ENCODE measurements around the gene SLC25A5.
A peak's percentile ranks its signal among the peaks of the same experiment; 100 is the strongest.
"Not testable (repeated sequence)": the region's sequence is repeated elsewhere in the genome, so short reads cannot be mapped to it uniquely, and the experiment has no call there.

The SLC25A5 gene

DNA sequence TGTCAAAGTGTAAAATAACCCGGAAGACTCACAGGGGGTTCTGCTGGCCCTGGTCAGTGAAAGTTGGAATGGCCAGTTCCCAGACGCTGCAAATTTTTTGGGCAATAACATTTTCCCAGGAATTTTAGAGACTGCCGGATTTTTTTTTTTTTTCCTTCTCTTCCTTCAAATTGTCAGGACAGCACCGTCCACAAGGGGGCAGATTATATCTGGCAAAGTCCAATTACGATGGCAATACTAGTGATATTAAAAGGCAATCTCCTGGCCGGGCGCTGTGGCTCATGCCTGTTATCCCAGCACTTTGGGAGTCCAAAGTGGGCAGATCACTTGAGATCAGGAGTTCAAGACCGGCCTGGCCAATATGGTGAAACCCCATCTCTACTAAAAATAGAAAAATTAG, 20.5 kb downstream of the SLC25A5 start:
- H3K27ac Mint-ChIP-seq, result no peak overlapping the region
- H3K36me3 Mint-ChIP-seq (ENCODE audit: low read depth), result no peaks in the 10 kb centered on the region
- H3K4me1 Mint-ChIP-seq (ENCODE audit: low read depth), result peaks cover 2% of the 10 kb centered on the region
- no peaks in the 10 kb centered on the region for H3K27me3 Mint-ChIP-seq (ENCODE audit: low read depth)
- H3K9me3 Mint-ChIP-seq, result no peaks in the 10 kb centered on the region
- H3K4me3 Mint-ChIP-seq, result no peak overlapping the region

DNA sequence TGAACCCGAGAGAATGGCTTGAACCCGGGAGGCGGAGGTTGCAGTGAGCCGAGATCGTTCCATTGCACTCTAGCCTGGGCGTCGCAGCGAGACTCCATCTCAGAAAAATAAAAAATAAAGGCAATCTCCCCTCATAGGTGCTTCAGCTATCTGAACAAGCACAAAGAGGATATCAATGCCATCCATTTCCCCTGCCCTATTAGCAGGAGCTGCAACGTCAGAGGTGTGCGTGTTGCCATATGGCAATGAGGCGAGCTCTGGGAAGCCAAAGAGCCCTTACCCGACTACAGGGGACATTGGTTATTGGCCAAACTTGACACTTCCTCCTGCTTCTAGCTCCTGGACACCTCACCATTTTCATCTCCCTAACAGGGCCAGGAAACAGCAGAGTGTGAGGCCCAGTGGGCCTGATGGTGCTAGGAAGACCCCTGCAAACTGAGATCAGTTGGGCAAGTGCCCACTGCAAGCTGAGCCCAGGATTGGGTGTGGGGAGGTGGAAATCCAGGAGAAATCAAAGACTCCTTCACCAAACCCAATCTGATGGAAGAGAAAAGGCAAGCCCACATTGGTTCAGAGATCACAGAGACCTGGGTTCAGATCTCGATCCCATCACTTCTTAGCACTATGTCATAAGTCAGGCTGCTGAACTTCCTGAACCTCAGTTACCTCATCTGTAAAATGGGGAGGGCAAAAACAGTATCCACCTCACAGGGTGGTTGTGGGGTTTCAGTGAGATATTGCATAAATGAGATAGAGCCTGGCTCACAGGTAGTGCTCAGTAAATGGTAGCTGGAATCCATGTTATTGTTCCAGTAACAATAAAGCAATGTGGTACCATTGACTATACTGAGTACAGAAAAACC, 21.2 kb downstream of the SLC25A5 start:
- Mint-ChIP-seq H3K9me3 (no peaks in the 10 kb centered on the region), H3K27me3 (ENCODE audit: low read depth) (no peaks in the 10 kb centered on the region), H3K27ac (no peak overlapping the region), H3K4me3 (no peak overlapping the region), H3K36me3 (ENCODE audit: low read depth) (no peaks in the 10 kb centered on the region), H3K4me1 (ENCODE audit: low read depth) (peaks cover 2% of the 10 kb centered on the region)

DNA sequence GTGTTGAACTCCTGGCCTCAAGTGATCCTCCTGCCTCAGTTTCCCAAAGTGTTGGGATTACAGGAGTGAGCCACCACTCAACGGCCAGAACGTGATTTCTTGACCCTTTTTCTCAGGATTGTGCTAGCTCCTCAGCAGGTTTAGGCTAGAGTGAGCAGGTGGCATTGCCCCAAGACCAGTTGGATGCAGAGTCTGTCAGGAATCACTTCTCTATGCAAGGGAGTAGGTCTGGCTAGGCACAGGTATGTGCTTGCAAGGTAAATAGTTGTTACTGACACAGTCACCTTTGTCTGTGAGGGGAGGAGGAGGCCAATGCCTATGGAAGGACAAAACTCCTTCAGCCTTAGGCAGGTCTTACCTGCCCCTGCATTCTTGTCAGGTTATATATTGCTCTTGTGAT, 24.2 kb downstream of the SLC25A5 start:
- Mint-ChIP-seq H3K4me3 (no peak overlapping the region), H3K36me3 (ENCODE audit: low read depth) (no peaks in the 10 kb centered on the region), H3K27ac (no peak overlapping the region), H3K27me3 (ENCODE audit: low read depth) (no peaks in the 10 kb centered on the region), H3K9me3 (no peaks in the 10 kb centered on the region), H3K4me1 (ENCODE audit: low read depth) (peaks cover 9% of the 10 kb centered on the region)

DNA sequence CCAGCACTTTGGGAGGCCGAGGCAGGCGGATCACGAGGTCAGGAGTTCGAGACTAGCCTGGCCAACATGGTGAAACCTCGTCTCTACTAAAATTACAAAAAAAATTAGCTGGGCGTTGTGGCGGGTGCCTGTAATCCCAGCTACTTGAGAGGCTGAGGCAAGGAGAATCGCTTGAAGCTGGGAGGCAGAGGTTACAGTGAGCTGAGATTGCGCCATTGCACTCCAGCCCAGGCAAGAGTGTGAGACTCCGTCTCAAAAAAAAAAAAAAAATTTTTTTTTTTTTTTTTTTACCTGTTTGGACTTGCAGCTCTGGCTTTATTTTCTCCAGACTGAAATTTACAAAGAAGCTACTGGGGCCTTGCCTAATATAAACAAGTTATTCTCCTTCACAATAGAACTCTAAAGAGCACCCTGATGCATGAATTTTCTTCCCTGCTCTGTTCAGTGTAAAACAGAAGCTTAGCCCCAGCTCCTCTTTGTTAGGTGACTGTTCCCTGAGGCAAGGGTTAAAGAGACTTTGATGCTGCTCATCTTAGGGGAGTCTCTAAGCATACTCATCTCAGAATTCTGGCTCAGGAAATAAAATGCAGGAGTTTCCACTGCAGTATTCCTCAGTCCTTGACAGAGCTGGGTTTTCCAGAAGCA, 25.7 kb downstream of the SLC25A5 start:
- H3K27me3 Mint-ChIP-seq (ENCODE audit: low read depth); H3K4me1 Mint-ChIP-seq (ENCODE audit: low read depth); H3K36me3 Mint-ChIP-seq (ENCODE audit: low read depth); H3K27ac Mint-ChIP-seq; H3K9me3 Mint-ChIP-seq; H3K4me3 Mint-ChIP-seq: not testable (repeated sequence)

DNA sequence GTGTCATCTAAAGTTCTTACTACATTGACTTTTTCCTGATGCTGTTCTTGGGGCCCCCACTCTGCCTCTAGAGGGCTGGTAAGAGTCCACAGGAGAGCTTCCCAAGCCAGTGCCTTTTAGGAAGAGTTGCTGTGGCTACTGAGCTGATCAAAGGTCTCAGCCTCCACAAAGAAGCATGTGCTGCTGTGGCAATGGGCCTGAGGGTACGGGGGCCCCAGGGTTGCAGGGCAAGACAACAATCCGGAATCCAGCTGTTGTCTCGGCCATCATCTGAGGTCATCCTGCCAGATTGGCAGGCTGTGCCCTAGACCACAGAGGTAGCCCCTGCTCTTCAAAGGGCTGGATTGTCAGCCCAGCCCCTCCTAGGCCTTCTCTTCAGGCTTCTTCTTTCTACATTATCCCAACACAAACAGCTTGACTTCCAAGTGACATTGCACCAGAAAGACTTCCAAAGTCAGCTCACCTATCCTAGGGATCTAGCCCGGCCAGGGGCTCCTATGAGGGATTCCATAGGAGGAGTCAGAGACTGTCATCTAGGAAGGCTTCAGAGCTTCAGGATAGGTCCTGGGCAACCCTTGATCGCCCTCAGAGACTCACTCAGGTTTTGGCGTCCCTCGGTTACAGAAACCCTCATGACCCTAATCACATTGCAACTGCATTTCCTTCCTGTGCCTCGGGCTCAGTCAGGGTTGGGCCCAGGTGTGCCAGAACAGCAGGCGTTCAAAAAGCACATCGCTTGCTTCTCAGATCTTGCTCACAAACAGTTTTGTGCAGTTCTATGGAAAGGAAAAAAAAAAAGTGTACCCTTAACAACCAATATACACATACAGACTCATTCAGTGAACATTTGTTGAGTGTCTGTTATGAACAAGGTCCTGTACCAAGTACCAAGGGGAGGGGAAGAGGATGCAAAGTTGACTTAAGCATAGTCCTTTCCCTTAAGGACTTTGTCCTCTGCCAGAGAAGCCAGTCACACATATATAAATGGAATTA, 27.8 kb downstream of the SLC25A5 start:
- no peaks in the 10 kb centered on the region for H3K27me3 Mint-ChIP-seq (ENCODE audit: low read depth)
- H3K9me3 Mint-ChIP-seq, result no peaks in the 10 kb centered on the region
- H3K27ac Mint-ChIP-seq, result no peak overlapping the region
- no peaks in the 10 kb centered on the region for H3K36me3 Mint-ChIP-seq (ENCODE audit: low read depth)
- H3K4me3 Mint-ChIP-seq, result no peak overlapping the region
- peaks cover 9% of the 10 kb centered on the region for H3K4me1 Mint-ChIP-seq (ENCODE audit: low read depth)

DNA sequence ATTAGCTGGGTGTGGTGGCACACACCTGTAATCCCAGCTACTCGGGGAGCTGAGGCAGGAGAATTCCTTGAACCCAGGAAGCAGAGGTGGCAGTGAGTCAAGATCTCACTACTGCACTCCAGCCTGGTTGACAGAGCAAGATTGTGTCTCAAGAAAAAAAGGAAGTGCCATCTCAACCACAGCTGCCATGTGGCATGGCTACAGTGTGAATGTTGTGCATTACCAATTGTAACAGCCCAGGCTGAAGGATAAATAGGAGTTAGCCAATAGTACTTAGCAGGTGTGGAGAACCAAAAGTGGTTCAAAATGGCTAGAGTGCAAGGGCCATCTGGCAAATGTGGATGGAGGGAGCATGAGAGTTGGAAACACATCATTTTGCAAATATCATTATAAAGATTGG, 28.9 kb downstream of the SLC25A5 start:
- H3K27ac Mint-ChIP-seq, result no peak overlapping the region
- H3K4me3 Mint-ChIP-seq, result no peak overlapping the region
- H3K9me3 Mint-ChIP-seq, result no peaks in the 10 kb centered on the region
- H3K27me3 Mint-ChIP-seq (ENCODE audit: low read depth), result no peaks in the 10 kb centered on the region
- peaks cover 10% of the 10 kb centered on the region for H3K4me1 Mint-ChIP-seq (ENCODE audit: low read depth)
- H3K36me3 Mint-ChIP-seq (ENCODE audit: low read depth), result no peaks in the 10 kb centered on the region

DNA sequence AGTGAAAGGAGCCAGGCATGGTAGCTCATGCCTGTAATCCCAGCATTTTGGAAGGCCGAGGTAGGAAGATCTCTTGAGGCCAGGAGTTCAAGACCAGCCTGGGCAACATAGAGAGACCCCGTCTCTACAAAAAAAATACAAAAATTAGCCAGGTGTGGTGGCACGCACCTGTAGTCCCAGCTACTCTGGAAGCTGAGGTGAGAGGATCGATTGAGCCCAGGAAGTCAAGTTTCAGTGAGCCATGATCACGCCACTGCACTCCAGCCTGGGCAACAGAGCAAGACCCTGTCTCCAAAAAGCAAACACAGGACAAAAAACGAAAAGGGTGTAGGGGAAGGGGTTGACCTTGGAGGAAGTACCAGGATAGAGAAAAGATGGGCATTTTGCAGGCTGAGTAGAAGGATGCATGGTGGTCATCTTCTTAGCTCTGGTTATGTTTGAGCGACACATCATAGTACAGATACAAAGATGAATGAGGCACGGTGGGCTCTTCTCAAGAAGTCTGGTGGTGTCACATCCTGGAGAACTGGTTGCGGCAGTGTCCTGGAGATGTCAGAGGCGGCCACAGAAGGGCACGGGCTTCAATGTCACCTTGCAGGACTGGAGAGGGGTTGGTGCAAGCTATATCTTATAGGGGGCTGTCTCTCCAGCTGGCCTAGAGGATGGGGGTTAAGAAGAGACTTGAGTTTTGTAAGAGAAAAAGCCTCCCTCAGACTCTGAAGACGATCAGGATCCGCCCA, 32.0 kb downstream of the SLC25A5 start:
- H3K27me3 Mint-ChIP-seq (ENCODE audit: low read depth), result no peaks in the 10 kb centered on the region
- H3K4me3 Mint-ChIP-seq, result no peak overlapping the region
- no peaks in the 10 kb centered on the region for H3K36me3 Mint-ChIP-seq (ENCODE audit: low read depth)
- no peaks in the 10 kb centered on the region for H3K9me3 Mint-ChIP-seq
- no peak overlapping the region for H3K27ac Mint-ChIP-seq
- peaks cover 18% of the 10 kb centered on the region for H3K4me1 Mint-ChIP-seq (ENCODE audit: low read depth)

DNA sequence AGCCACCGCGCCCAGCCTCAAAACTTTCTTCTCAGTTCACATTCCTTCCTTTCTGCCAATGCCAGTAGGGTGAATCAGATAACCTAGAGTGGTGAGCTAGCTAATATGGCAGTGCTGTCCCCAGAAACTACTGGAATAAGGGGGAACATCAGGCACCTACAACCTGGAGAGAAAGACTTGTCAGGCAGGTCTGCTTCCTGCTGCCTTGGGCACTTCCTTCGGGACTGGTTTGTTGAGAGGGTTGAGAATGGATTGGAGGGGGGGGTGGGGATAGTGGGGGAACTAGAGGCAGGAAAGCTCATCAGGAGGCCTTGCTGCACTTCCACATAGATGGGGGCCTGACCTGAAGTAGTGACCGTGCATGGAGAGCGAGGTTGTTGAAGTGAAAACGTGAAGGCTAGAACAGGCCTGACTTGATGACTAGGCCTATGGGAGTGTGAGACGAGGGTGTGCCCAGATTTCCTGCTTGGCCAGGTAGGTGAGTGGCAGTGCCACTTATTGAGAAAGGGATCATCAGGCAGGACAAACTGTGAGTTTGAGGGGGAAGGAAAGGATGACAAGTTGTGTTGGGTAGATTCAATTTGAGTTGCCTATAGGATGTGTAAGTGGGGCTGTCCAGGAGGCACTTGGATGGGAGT, 33.4 kb downstream of the SLC25A5 start:
- Mint-ChIP-seq H3K27me3 (ENCODE audit: low read depth) (no peaks in the 10 kb centered on the region), H3K27ac (no peak overlapping the region), H3K36me3 (ENCODE audit: low read depth) (no peaks in the 10 kb centered on the region), H3K4me3 (no peak overlapping the region), H3K9me3 (no peaks in the 10 kb centered on the region), H3K4me1 (ENCODE audit: low read depth) (peaks cover 11% of the 10 kb centered on the region)

DNA sequence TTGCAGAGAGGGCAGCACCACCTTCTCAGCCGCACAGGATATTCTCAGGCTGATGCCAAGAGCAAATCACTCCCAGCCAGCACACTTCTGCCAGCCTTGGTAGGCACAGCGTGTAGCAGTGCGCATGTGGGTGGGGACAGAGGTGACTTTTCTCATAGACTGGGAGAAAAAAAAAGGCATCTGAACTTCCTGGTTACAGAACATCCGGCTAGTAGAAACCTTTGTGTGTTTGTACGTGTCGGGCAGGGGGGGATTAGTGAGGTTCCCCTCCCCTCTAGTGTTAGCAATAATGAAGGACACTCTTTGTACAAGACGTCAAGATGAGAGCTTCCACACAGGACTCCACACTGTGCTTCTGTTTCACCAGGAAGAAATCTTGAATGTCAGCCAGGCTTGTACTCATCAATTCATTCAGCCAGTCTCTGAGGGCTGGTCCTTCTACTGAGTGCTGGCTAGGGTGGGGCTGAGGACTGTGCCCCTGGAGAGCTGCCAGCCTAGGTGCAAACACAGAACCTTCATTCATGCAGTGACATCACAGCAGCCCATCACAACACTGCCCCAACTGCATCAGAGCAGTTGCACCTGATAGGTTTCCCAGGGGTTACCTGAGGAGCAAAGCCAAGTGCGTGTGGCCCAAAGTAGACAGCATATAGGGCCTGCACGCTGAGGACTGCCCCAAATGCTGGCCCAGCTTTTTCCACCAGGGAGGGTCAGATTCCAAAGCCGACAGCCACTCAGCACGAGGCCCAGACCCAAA, 34.7 kb downstream of the SLC25A5 start:
- peak overlapping the region; percentile 62 for H3K27ac Mint-ChIP-seq
- H3K9me3 Mint-ChIP-seq, result no peaks in the 10 kb centered on the region
- H3K36me3 Mint-ChIP-seq (ENCODE audit: low read depth), result no peaks in the 10 kb centered on the region
- H3K27me3 Mint-ChIP-seq (ENCODE audit: low read depth), result no peaks in the 10 kb centered on the region
- H3K4me3 Mint-ChIP-seq, result no peak overlapping the region
- peaks cover 9% of the 10 kb centered on the region for H3K4me1 Mint-ChIP-seq (ENCODE audit: low read depth)

DNA sequence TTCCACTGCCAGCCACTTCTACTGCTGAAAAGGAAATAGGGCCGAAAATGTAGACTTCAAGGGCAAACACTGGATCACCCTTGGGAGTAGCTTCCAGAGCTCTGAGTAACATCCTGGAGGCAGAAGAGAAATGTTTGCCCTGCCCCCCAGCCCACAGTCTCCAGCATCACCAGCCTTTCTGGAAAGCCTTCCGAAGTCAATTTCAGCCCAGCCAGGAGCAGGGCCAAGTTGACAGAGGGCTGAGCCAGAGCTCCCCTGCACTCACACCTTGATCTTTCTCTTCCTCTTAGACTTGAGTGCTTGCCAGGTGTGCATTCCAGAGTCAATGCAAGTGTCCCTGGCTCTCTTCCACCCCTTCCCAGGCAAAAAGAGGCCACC, 35.2 kb downstream of the SLC25A5 start:
- no peaks in the 10 kb centered on the region for H3K9me3 Mint-ChIP-seq
- no peaks in the 10 kb centered on the region for H3K27me3 Mint-ChIP-seq (ENCODE audit: low read depth)
- no peak overlapping the region for H3K4me3 Mint-ChIP-seq
- H3K4me1 Mint-ChIP-seq (ENCODE audit: low read depth), result peaks cover 9% of the 10 kb centered on the region
- no peaks in the 10 kb centered on the region for H3K36me3 Mint-ChIP-seq (ENCODE audit: low read depth)
- H3K27ac Mint-ChIP-seq, result no peak overlapping the region

DNA sequence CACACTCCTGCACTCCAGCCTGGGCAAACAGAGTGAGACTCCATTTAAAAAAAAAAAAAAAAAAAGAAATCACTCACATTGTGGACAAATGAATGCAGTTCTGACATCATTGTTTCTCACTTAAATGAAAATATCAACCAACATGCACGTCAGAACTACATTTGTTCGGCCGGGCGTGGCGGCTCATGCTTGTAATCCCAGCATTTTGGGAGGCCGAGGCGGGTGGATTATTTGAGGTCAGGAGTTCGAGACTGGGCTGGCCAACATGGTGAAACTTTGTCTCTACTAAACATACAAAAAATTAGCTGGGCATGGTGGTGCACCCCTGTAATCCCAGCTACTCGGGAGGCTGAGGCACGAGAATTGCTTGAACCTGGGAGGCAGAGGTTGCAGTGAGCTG, 36.9 kb downstream of the SLC25A5 start:
- H3K9me3 Mint-ChIP-seq; H3K27me3 Mint-ChIP-seq (ENCODE audit: low read depth); H3K36me3 Mint-ChIP-seq (ENCODE audit: low read depth); H3K4me1 Mint-ChIP-seq (ENCODE audit: low read depth); H3K27ac Mint-ChIP-seq; H3K4me3 Mint-ChIP-seq: not testable (repeated sequence)

DNA sequence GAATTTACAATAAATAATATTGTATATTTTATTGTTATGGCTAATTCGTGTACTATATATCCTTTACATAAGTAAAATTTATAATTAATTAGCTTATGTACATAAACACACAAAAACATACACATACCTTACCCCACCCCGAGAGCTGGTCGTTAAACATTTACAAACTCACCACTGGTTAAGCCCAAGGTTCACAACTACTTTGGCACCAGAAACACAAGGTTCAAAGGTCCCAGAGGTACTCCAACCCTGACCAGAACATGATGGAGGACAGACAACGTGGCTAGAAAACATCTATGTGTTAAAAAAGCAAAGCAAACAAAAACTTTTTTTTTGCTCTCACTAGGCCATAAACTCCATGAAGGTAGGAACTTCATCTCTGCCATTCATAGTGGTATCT, 37.7 kb downstream of the SLC25A5 start:
- Mint-ChIP-seq H3K9me3 (no peaks in the 10 kb centered on the region), H3K4me3 (no peak overlapping the region), H3K27ac (no peak overlapping the region), H3K27me3 (ENCODE audit: low read depth) (peaks cover 5% of the 10 kb centered on the region), H3K36me3 (ENCODE audit: low read depth) (no peaks in the 10 kb centered on the region), H3K4me1 (ENCODE audit: low read depth) (peaks cover 9% of the 10 kb centered on the region)

DNA sequence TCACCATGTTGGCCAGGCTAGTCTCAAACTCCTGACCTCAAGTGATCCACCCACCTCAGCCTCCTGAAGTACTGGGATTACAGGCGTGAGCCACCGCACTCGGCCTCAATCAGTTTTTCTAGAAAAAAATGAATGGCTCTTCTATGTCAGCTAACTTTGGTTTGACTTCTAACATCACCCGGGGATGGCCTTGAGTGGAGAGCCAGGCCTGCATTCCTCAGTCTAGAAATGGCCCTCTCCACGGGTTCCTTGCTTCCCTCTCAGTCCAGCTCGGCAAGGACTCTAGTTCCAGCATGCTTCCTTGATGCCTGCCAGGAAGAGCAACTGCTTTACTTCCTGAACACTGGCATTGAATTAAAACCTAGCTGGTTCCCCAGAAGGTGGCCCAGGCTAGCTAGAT, 39.0 kb downstream of the SLC25A5 start:
- H3K36me3 Mint-ChIP-seq (ENCODE audit: low read depth), result no peaks in the 10 kb centered on the region
- no peak overlapping the region for H3K4me3 Mint-ChIP-seq
- no peak overlapping the region for H3K27ac Mint-ChIP-seq
- H3K4me1 Mint-ChIP-seq (ENCODE audit: low read depth), result peaks cover 8% of the 10 kb centered on the region
- H3K27me3 Mint-ChIP-seq (ENCODE audit: low read depth), result peaks cover 5% of the 10 kb centered on the region
- no peaks in the 10 kb centered on the region for H3K9me3 Mint-ChIP-seq
